ENCODE measurements around the gene CD59.

CD59 gene

GRCh38 chr11:33698921-33699320, 37.3 kb downstream of the CD59 start:
- in situ Hi-C loops (cut with HindIII; ENCODE audit: low sequenced_read_pairs): no loop called here
- no peak for DNase-seq (ENCODE audit: low read depth, low spot score)
- TF ChIP-seq CTCF (IDR thresholded peaks at IDR 0.05; ENCODE audit: low read depth, low read length): no peak
- no peak overlapping the region for H3K4me3 ChIP-seq (ENCODE audit: low read depth, low read length)

- DNase-seq (ENCODE audit: low read depth, low spot score): no peak
- H3K4me3 ChIP-seq (ENCODE audit: low read depth, low read length): no peak overlapping the region
- in situ Hi-C loops (cut with HindIII; ENCODE audit: low sequenced_read_pairs): no loop called here
- no peak for TF ChIP-seq CTCF (IDR thresholded peaks at IDR 0.05; ENCODE audit: low read depth, low read length)
Observed at GRCh38 chr11:33697997-33698396, 38.2 kb downstream of the CD59 start.

GRCh38 chr11:33696931-33697638, 39.1 kb downstream of the CD59 start:
- in situ Hi-C loops (cut with HindIII; ENCODE audit: low sequenced_read_pairs): no loop called here
- DNase-seq (ENCODE audit: low read depth, low spot score): no peak
- no peak for TF ChIP-seq CTCF (IDR thresholded peaks at IDR 0.05; ENCODE audit: low read depth, low read length)
- no peak overlapping the region for H3K4me3 ChIP-seq (ENCODE audit: low read depth, low read length)

- in situ Hi-C loops (cut with HindIII; ENCODE audit: low sequenced_read_pairs): no loop called here
- DNase-seq (ENCODE audit: low read depth, low spot score): no peak
- no peak for TF ChIP-seq CTCF (IDR thresholded peaks at IDR 0.05; ENCODE audit: low read depth, low read length)
- no peak overlapping the region for H3K4me3 ChIP-seq (ENCODE audit: low read depth, low read length)
Observed at GRCh38 chr11:33696411-33696810, 39.8 kb downstream of the CD59 start.

GRCh38 chr11:33695051-33695566, 41.1 kb downstream of the CD59 start:
- no peak overlapping the region for H3K4me3 ChIP-seq (ENCODE audit: low read depth, low read length)
- no peak for DNase-seq (ENCODE audit: low read depth, low spot score)
- in situ Hi-C loops (cut with HindIII; ENCODE audit: low sequenced_read_pairs): no loop called here
- no peak for TF ChIP-seq CTCF (IDR thresholded peaks at IDR 0.05; ENCODE audit: low read depth, low read length)

GRCh38 chr11:33694346-33695050, 41.7 kb downstream of the CD59 start:
- in situ Hi-C loops (cut with HindIII; ENCODE audit: low sequenced_read_pairs): no loop called here
- DNase-seq (ENCODE audit: low read depth, low spot score): no peak
- no peak overlapping the region for H3K4me3 ChIP-seq (ENCODE audit: low read depth, low read length)
- TF ChIP-seq CTCF (IDR thresholded peaks at IDR 0.05; ENCODE audit: low read depth, low read length): no peak
